GM21360 (cell line): Measurements from ENCODE around the gene CD300LB.
"Not testable (repeated sequence)": the region's sequence is repeated elsewhere in the genome, so short reads cannot be mapped to it uniquely, and the experiment has no call there.

Experiments
- ATAC-seq: cut with Tn5 transposase; IDR thresholded peaks from one replicate; pipeline ENCODE4 v1.9.1; 2021; ENCODE audit warnings: mild to moderate bottlenecking, moderate library complexity; ENCODE audit not compliant: unreplicated experiment

CD300LB gene

DNA sequence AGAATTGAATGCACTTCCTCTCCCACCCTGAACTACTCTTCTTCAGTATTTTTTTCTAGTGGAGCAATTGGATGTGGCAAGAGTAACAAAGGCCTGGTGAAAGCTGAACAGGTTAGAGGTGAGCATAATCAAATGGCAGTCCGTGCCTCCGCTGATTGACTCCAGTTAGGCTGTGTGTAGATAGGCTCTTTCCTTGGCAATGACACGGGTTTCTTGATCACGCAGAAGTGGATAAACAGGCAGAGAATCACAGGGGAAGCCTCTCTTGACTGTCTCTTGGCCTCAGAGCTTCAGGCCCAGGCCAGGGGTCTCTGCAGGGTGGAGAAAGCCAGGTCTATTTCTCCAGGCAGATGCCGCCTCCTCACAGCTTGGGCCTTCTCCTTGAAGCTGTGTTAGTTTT lies 4.2 kb downstream of the CD300LB start:
- no peak for ATAC-seq

DNA sequence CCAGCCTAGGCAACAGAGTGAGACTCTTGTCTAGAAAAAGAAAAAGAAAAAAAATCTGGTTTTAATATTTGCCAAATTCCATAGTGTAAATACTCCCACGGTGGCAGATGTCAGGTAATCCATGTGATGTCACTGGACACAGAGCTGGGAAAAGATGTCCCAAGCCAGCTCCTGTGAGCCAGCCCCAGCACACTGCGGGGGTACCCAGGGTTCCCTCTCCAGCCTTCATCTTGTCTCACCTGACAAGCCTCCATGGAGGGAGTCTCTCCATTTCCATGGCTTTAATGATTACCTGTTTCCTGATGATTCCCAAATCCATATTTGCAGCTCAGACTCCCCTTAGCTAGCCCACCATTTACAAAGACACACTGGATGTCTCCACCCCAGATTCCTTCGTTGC lies 4.6 kb downstream of the CD300LB start:
- no peak for ATAC-seq

DNA sequence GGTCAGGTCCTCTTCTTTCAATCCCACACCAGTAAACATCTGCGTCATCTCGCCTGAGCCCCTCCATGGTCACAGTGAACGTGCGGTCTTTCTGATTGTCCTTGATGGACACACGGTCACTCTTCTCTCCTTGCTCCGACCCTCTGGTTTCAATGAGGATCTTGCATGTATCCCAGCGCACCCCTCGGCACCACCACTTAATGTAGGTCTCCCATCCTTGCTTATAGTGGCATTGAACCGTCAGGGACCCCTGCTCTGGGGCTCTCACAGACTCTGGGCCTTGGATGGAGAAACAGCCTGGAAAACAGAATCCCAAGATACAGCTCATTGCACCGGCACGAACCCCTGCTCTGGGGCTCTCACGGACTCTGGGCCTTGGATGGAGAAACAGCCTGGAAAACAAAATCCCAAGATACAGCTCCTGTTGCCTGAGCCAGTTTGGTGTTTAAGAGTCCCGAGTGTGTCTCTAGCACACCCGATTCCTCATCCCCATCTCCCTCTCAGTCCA lies 5.4 kb downstream of the CD300LB start:
- no peak for ATAC-seq

DNA sequence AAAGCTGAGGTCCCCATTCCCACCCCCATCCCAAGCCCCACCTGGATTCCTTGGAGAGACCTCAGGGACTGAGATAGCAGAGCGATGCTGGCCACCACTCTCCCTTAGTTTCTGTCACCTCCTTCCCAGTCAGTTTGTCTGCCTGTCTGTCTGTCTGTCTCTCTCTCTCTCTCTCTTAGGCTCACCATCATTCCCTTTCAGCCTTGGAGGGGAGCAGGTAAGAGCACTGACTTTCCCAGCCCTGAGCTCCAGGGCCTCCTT lies 5.9 kb downstream of the CD300LB start:
- no peak for ATAC-seq

DNA sequence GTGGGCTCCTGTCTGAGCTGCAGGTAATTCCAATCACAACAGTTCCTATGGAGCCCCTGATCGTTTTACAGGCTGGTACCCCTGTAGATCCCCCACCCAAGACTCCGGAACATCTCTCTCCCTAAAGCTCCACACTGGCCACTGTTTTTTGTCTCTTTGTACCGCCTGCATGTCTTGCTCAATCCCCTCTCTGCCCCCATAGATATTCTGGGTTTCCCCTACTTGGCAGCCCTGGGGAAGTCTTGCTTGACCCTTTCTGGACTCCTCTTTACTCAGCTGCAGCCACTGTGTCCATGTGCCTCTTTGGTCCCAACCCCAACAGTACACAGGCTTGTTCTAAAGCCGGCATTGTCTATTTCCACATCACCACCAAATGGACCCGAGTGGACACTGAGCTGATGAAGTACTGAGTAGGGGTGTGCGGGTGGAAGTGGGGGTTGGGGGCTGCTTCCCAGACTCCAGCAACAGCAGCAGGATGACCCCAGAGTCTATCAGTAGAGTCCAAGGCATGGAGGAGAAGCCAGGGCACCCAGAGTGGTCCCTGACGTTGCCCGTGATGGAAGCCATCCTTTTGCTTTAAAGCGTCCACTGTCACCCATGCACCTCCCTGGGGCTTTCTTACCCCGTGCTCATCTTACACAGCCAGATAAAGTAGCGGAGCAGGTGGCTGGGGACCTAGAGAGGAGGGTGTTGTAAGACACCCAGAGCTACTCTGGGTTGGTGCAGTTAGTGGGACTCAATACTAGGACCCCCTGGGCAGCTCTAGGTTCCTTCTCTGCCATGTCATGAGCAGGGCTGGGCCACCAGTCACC lies 6.4 kb downstream of the CD300LB start:
- no peak for ATAC-seq

DNA sequence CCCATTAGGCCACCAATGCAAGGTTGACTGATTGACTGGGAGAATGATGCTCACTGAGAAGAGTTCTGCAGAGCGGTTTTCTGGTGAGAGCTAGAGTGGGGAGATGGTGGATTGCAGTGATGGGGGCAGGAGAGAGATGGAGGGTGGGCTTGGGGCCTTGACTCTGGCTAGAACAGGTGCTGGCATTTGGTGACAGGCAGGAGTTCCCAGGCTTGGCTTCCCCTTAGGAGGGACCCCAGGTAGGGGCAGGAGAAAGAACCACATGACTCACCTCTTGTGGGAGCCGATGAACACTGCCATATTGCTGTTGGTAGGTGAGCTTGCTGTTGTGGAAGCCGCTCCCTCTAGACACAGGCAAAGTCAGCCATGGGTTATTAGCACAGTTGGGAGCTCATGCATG lies 8.0 kb downstream of the CD300LB start:
- ATAC-seq: no peak

DNA sequence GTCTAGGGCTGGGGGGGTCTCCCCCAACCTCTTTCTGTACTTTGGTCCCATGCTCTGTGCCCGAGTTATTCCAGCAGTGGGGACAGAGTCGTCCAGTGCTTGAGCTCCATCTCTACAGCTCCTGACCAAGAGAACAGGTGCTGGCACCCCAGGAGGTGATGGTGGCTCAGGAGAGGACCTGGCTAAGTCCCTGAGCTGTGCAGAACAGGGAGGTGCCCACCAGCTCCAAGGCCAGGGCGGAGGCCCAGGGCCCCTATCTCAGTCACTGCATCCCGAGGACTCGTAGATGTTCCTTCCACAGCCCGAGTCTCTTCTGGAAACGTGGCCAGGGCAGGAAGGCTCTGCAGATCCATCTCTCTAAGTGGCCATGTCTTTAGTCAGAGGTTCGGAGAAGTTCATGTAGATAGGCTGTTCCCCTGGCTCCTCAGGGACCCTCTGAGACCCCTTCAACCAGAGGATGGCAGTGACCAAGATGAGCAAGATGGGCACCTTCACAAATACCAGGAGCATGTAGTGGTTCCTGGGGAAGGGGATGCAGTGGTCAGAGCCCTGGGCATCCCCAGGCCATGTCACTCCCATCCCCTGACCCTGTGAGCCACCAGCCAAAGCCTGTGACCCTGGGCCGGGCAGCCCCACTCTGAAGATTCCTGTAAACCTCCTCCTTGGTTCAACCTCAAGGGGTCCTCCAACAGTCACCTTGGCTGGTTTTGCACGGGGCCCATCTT lies 8.7 kb downstream of the CD300LB start:
- no peak for ATAC-seq

DNA sequence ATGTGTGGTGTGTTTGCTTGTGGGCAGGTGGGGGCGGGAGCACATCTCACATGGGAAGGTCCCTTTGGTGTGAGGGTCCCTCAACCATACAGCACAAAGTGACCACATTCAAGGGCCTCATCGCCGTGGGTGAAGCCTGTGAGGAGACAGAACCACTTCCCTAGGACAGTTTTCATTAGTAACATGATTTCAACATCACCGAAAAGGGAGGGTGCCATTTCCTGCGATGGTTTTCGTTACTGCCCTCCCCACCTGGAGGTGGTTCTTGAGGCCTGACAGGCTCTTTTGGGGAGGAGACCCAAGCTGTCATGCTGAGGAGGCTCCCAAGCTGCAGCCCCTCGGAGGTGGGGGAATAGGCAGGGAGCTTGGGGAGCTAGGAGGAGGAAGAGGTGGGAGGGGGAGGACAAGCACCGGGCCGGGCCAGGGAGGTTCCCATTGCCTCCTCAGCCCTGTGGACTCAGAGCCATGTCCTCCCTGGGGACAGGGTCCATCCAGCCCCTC lies 9.5 kb downstream of the CD300LB start:
- ATAC-seq: no peak

DNA sequence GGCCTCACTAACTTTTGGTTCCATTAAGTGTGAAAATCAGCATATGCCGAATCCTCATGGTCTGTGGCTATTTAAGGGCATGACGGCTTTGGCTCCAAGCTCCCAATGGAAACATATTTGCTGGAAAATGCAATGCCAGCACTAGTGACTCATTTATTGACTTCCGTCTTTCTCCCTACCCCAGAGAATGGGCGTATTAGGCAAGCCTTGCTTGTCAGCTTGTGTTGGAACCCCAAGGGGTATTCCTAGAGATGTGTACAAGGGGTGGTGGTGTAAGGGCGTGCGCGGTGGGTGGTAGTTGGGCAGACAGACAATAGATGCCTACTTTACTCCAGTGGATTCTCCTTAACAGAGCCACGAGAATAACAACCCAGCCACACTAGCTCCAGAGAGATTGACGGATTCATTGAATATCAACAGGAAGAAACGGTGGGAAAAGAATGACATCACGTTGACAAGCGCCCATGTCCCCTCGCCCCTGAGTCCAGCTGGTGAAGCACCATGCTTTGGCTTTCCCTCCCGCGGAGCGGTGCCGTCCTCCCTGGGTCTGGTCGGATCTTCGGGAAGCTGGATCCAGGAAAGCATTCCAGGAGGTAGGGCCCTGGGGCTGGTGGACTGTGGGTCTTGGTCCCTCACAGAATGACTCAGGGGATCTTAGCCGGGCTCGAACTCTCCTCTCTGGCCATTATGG lies 10.3 kb downstream of the CD300LB start:
- no peak for ATAC-seq

DNA sequence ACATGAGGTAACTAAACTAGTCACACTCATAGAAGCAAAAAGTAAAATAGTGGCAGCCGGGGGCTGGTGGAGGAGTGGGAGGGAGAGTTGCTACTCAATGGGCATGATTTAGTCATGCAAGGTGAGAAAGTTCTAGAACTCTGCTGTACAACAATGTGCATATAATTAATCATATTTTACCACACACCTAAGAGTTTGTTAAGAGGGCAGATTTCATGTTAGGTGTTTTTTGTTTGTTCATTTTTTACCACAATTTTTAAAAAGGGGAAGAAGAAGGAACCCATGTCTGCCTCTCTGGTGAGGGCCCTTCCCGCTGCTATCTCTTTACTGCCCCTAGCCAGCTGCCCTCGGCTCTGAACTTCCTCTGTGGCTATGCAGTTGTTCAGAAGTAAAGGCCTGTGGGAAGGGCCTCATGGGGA lies 11.2 kb downstream of the CD300LB start:
- no peak for ATAC-seq

DNA sequence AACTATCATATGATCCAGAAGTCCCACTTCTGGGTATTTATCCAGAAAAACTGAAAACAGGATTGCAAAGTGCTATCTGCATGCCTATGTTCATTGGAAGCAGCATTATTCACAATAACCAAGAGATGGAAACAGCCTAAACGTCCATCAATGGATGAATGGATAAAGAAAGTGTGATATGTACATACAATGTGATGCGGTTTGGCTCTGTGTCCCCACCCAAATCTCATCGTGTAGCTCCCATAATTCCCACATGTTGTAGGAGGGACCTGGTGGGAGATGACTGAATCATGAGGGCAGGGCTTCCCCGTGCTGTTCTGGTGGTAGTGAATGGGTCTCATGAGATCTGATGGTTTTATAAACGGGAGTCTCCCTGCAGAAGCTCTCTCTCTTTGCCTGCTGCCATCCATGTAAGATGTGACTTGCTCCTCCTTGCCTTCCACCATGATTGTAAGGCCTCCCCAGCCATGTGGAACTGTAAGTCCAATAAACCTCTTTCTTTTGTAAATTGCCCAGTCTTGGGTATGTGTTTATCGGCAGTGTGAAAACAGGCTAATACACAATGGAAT lies 12.8 kb downstream of the CD300LB start:
- ATAC-seq: not testable (repeated sequence)

DNA sequence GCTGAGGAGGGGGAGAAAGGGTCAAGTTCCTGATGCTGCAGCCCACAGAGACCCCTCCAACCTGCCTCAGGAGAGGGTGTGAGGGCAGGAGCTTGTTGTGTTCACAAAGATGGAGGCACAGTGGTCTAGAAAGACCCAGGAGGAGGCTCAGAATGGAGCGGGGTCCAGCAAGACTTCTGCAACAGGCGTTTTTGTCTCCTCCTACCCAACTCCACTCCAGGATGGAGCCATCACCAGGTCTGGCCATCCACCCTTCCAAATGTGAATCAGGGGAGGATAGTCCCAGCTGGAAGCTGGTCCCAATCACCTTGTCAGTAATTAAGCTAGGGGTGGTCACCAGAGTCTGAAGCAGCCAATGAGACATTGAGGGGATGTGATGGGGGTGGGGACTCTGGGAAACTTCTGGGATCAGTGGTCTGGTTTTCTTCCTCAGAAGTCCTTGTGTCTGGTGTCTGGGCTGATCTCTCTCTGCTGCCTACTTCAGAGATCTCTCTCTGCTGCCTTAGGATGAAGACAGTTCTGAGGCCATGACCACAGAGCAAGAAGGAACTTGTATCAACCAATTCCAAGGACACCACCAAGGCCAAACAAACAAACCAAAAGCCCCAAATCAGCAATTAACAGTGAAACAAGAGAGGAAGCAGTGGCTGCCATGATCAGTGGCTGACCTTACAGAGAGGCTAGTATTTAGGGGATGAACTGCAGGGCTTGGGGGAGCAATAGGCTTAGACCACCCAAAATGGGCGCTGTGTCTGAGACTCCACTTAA lies 14.5 kb downstream of the CD300LB start:
- no peak for ATAC-seq

DNA sequence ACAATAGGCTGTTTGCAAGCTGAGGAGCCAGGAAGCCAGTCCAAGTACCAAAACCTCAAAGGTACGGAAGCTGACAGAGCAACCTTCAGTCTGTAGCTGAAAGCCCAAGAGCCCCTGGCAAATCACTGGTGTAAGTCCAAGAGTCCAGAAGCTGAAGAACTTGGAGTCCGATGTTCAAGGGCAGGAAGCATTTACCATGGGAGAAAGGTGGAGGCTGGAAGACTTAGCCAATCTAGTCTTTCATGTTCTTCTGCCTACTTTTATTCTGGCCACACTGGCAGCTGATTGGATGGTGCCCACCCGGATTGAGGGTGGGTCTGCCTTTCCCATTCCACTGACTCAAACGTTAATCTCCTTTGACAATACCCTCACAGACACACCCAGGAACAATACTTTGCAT lies 15.3 kb downstream of the CD300LB start:
- no peak for ATAC-seq

DNA sequence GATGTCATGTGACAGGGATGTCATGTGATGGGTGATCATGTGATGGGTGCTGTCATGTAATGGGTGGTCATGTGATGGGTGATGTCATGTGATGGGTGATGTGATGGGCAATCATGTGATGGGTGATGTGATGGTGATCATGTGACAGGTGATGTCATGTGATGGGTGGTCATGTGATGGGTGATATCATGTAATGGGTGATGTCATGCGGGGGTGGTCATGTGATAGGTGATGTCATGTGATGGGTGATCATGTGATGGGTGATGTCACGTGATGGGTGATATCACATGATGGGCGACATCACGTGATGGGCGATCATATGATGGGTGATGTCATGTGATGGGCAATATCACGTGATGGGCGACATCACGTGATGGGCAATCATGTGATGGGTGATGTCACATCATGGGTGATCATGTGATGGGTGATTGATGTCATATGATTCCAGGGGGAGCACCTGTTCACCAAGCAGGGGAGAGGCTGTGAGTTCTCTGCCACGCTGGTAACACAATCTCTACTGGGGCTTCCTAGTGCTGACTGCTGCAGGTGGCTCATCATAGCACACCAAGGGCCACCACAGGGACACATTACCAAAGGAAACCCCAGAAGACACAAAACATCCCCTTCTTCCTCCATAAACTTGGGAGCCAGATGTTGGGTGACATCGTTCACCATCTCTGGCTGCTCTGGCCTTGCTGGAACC lies 16.5 kb downstream of the CD300LB start:
- no peak for ATAC-seq

DNA sequence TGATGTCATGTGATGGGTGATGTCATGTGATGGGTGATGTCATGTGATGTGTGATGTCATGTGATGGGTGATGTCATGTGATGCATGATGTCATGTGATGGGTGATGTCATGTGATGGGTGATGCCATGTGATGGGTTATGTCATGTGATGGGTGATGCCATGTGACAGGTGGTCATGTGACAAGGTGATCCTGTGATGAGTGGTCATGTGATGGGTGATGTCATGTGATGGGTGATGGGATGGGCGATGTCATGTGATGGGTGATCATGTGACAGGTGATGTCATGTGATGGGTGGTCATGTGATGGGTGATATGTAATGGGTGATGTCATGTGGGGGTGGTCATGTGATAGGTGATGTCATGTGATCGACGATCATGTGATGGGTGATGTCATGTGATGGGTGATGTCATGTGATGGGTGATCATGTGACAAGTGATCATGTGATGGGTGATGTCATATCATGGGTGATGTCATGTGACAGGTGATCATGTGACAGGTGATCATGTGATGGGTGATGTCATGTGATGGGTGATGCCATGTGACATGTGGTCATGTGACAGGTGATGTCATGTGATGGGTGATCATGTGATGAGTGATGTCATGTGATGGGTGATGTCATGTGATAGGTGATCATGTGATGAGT lies 17.2 kb downstream of the CD300LB start:
- ATAC-seq: no peak

DNA sequence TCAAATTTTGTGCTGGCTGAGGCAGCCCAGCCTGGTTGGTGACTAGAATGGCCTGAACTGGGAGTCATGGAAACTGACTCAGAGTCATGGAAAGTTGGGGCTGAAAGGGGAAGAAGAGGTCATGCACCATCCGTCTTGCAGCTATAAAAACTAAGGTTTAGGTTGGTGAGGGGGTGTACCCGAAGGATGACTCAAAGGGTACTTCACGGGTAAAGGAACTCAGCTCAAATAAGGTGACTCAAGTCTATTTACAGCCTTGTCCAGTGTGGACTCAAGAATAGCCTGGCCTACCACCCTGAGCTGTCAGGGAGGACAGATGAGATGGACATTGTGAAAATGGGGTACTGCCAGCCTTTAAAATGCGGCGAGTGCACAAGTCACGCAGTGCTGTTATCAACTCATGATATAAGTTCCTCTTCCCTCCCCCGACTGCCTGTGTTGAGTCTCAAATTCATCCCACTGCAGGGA lies 18.6 kb downstream of the CD300LB start:
- no peak for ATAC-seq

DNA sequence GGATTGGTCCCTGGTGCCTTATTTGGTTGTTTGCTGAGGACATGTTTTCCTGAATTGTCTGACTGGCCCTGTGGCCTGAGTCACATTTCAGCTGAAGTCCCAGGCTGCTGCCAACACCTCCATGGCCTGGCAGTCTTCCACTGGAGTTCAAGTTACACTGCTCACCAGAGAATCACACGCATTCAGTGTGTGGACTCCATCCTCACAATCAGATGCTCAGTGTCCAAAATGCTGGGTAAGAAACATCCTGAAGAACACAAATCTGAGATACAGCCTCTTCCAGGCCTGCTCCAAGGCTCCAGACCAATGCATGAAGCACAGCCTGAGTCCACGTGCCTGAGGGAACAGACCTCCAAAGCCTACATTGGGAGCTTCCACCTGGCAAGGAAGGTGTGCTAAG lies 19.2 kb downstream of the CD300LB start:
- no peak for ATAC-seq

DNA sequence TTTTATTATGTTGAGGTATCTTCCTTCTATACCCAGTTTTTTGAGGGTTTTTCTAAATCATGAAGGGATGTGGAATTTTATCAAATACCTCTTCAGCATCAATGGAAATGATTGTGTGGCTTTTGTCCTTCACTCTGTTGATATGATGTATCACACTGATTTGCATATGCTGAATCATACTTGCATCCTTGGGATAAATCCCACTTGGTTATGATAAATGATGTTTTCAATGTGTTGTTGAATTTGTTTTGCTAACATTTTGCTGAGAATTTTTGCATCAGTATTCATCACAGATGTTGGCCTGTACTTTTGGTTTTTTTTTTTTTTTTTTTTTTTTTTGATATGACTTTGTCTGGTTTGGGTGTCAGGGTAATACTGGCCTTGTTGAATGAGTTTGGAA lies 23.1 kb downstream of the CD300LB start:
- no peak for ATAC-seq

DNA sequence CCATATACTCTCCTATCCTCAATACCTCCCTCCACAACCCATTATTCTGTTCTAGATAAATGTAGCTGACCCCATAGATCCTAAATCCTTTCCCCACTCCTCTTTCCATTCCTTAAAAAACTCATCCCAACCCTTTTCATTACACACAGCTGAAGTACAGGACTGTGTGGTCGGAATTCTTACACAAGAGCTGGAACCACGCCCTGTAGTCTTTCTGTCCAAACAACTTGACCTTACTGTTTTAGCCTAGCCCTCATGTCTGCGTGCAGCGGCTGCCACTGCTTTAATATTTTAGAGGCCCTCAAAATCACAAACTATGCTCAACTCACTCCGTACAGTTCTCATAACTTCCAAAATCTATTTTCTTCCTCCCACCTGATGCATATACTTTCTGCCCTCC lies 27.3 kb downstream of the CD300LB start:
- ATAC-seq: not testable (repeated sequence)
